Keratinocyte (primary cell): ENCODE results near the gene B4GALT3. TPM values are rescaled to one million over a fixed set of nuclear protein-coding genes. Genes with fewer than 3 reads are reported as not detected.
A peak's percentile ranks its signal among the peaks of the same experiment; 100 is the strongest.

Experiments
- DNase-seq: peaks from one replicate; pipeline ENCODE4 v3.0.0-alpha.2; 2011; ENCODE audit warnings: low read depth, missing footprints, low spot score
- FAIRE-seq: peaks from 2 replicates; lab custom pipeline; 2011; peaks lifted over from hg19 to GRCh38; lab: Jason Lieb, UNC
- H2AFZ ChIP-seq: 2 replicates; pipeline ENCODE4 v1.6.0; 2012; ENCODE audit warnings: low read length, control low read depth, inconsistent platforms; ENCODE audit not compliant: control insufficient read depth
- H3K27ac ChIP-seq: 2 replicates; pipeline ENCODE4 v1.5.1; 2011; ENCODE audit warnings: low read length; ENCODE audit not compliant: control insufficient read depth, insufficient read depth
- H3K27me3 ChIP-seq: 3 replicates; pipeline ENCODE4 v1.6.0; 2011; ENCODE audit warnings: low read length; ENCODE audit not compliant: control insufficient read depth, insufficient read depth; ENCODE audit errors: extremely low read depth
- H3K36me3 ChIP-seq, 2 experiments: 2 replicates in 1 of 2; 3 replicates in 1 of 2; pipeline ENCODE4 v1.5.1; 2011; ENCODE audit warnings: low read length in 2 of 2, mild to moderate bottlenecking in 1 of 2; ENCODE audit not compliant: control insufficient read depth in 2 of 2, insufficient read depth in 2 of 2; ENCODE audit errors: extremely low read depth in 1 of 2
- H3K4me1 ChIP-seq: 3 replicates; pipeline ENCODE4 v1.5.1; 2011; ENCODE audit warnings: low read length; ENCODE audit not compliant: control insufficient read depth, insufficient read depth; ENCODE audit errors: extremely low read depth
- H3K4me2 ChIP-seq: 3 replicates; pipeline ENCODE4 v1.6.0; 2011; ENCODE audit warnings: low read depth, low read length; ENCODE audit not compliant: control insufficient read depth, insufficient read depth; ENCODE audit errors: extremely low read depth
- H3K4me3 ChIP-seq, 3 experiments: fragments of 200-600 bp in 1 of 3; sonication (generic) in 1 of 3; 2 replicates in 2 of 3; 3 replicates in 1 of 3; pipeline ENCODE4 v1.5.1; 2011 to 2016; ENCODE audit warnings: low read length in 3 of 3, mild to moderate bottlenecking in 3 of 3, control low read depth in 2 of 3, inconsistent platforms in 1 of 3, low read depth in 1 of 3, mixed read lengths in 1 of 3, mixed run types in 1 of 3, moderate library complexity in 1 of 3; ENCODE audit not compliant: control insufficient read depth in 2 of 3, insufficient read depth in 2 of 3; ENCODE audit errors: extremely low read depth in 1 of 3
- H3K79me2 ChIP-seq: 2 replicates; pipeline ENCODE4 v1.6.0; 2012; ENCODE audit warnings: low read length; ENCODE audit not compliant: control insufficient read depth, insufficient read depth
- H3K9ac ChIP-seq: 3 replicates; pipeline ENCODE4 v1.6.0; 2011; ENCODE audit warnings: low read length; ENCODE audit not compliant: control insufficient read depth, insufficient read depth; ENCODE audit errors: extremely low read depth
- H3K9me1 ChIP-seq: 3 replicates; pipeline ENCODE4 v1.6.0; 2011; ENCODE audit warnings: low read length; ENCODE audit not compliant: control insufficient read depth, insufficient read depth; ENCODE audit errors: extremely low read depth
- H3K9me3 ChIP-seq: 2 replicates; pipeline ENCODE4 v1.5.1; 2012; ENCODE audit warnings: low read depth, low read length; ENCODE audit not compliant: control insufficient read depth
- H4K20me1 ChIP-seq: 3 replicates; pipeline ENCODE4 v1.6.0; 2011; ENCODE audit warnings: low read length; ENCODE audit not compliant: control insufficient read depth, insufficient read depth; ENCODE audit errors: extremely low read depth
- CTCF ChIP-seq, 3 experiments: IDR thresholded peaks in 1 of 3; conservative IDR thresholded peaks in 1 of 3; optimal IDR thresholded peaks in 1 of 3; 2 replicates in 2 of 3; 3 replicates in 1 of 3; pipeline versions ENCODE3 to v1.5.1; 2011; ENCODE audit warnings: low read length in 3 of 3, mild to moderate bottlenecking in 3 of 3, moderate library complexity in 2 of 3, control low read depth in 1 of 3, inconsistent platforms in 1 of 3; ENCODE audit not compliant: insufficient read depth in 2 of 3; ENCODE audit errors: extremely low read depth in 1 of 3
- EZH2 ChIP-seq: IDR thresholded peaks from one replicate; pipeline ENCODE4 v1.6.1; 2012; ENCODE audit warnings: inconsistent platforms, mild to moderate bottlenecking, low read length, moderate library complexity
- dilution Hi-C: fragments of 300-500 bp; cut with MboI; formaldehyde crosslinking; loops from one replicate; pipeline ENCODE4 v1.7.0; 2020; ENCODE audit warnings: low sequenced_read_pairs; ENCODE audit not compliant: extremely low pct_ligation_motif_present
- polyA plus RNA-seq, 5 experiments: library from polyadenylated mRNA; depleted of rRNA in 3 of 5; stranded (reverse) in 3 of 5; stranded (forward) in 1 of 5; unstranded in 1 of 5; fragments of >200 nt; gene quantifications; 1 replicate in 1 of 5; 2 replicates in 3 of 5; 3 replicates in 1 of 5; pipeline versions ENCODE4 v1.2.1 to v1.2.3, GENCODE V29; 2011 to 2012; ENCODE audit warnings: missing spikeins in 2 of 5, low read depth in 1 of 5, low replicate concordance in 1 of 5

Gene B4GALT3
- polyA plus RNA-seq, 1 donor (not counting 4 experiments of a cell fraction or from before 2014, with no cell fraction given), result 19.1 TPM

DNA sequence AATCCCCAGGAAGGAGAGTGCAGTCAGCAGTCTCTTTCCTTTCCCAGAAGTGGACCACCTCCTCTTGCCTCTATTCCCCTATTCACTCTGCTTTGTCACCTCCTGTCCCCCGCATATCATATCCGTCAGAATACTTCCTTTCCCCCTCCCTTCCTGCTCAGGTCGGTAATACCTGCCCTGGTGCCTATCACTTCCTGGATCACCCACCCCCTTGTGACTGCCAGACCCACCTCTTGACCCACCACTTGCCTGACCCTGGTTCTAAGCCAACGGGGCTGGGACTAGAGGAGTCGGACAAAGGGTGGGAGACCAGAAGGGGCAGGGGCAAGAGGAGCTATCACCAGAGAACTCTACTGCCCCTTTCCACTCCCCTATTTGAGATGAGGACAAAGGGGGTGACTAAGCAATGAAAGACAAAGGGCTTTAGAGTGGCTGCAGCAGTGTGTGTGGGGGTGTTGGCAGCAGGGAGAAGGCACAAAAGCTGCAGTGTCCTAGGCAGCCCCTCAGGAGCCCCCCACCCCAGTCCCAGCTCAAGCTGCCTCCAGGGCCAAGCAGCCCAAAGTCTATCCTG lies 23.2 kb upstream of the B4GALT3 start:
- Histone ChIP-seq H3K9ac (peak overlapping the region; percentile 94), H3K79me2 (peaks cover 21% of the 10 kb centered on the region), H3K4me2 (peak overlapping the region; percentile 85), H3K27me3 (no peaks in the 10 kb centered on the region), H3K36me3 (peaks cover 5 to 12% of the 10 kb centered on the region in 2 experiments), H4K20me1 (no peaks in the 10 kb centered on the region), H3K4me1 (peaks cover 47% of the 10 kb centered on the region), H2AFZ (peak overlapping the region; percentile 79), H3K9me3 (no peaks in the 10 kb centered on the region), H3K27ac (peak overlapping the region; percentile 92), H3K9me1 (no peaks in the 10 kb centered on the region), H3K4me3 (no peak overlapping the region)
- FAIRE-seq, result no peak
- TF ChIP-seq CTCF (optimal IDR thresholded peaks at IDR 0.05 in 1 of 3, IDR thresholded peaks at IDR 0.05 in 1 of 3, conservative IDR thresholded peaks at IDR 0.05 in 1 of 3; ENCODE audit: extremely low read depth in 1 of 3, insufficient read depth in 2 of 3, low read length in 3 of 3), result no peak
- TF ChIP-seq EZH2, result no peak
- DNase-seq, result no peak
- dilution Hi-C loops, result no loop called here

GRCh38 chr1:161199506-161200139 lies 22.3 kb upstream of the B4GALT3 start:
- H3K4me2 ChIP-seq, result peak overlapping the region; percentile 27
- H2AFZ ChIP-seq, result peak overlapping the region; percentile 50

More at GRCh38 chr1:161199506-161200139, 22.3 kb upstream of the B4GALT3 start:
- H3K36me3 ChIP-seq, result peaks cover 5 to 12% of the 10 kb centered on the region in 2 experiments
- H3K9me3 ChIP-seq, result no peaks in the 10 kb centered on the region
- H4K20me1 ChIP-seq, result no peaks in the 10 kb centered on the region
- peaks cover 47% of the 10 kb centered on the region for H3K4me1 ChIP-seq
- H3K9ac ChIP-seq, result peak overlapping the region; percentile 63
- DNase-seq, result no peak
- H3K9me1 ChIP-seq, result no peaks in the 10 kb centered on the region
- dilution Hi-C loops, result no loop called here
- H3K4me3 ChIP-seq, result peak overlapping the region in 1 of 3 experiments; percentile 4
- H3K27me3 ChIP-seq, result no peaks in the 10 kb centered on the region
- peak overlapping the region; percentile 92 for H3K27ac ChIP-seq
- FAIRE-seq, result no peak
- TF ChIP-seq CTCF (optimal IDR thresholded peaks at IDR 0.05 in 1 of 3, IDR thresholded peaks at IDR 0.05 in 1 of 3, conservative IDR thresholded peaks at IDR 0.05 in 1 of 3; ENCODE audit: extremely low read depth in 1 of 3, insufficient read depth in 2 of 3, low read length in 3 of 3), result no peak
- peaks cover 17% of the 10 kb centered on the region for H3K79me2 ChIP-seq
